Head of caudate nucleus (tissue), 42 donors: ENCODE data around the gene CXCL10.
"Not testable (repeated sequence)": the region's sequence is repeated elsewhere in the genome, so short reads cannot be mapped to it uniquely, and the experiment has no call there.

ENCODE experiments used
- DNase-seq, 42 donors: peaks; one replicate each; pipeline versions ENCODE4 v3.0.0 to v3.0.0-alpha.2; 2020 to 2021; ENCODE audit warnings: mixed read lengths in 7 of 42
- intact Hi-C: fragments of 100-400 bp; cut with DNase I; formaldehyde crosslinking; loops from one replicate; pipeline ENCODE4 v1.15.0; 2022

Gene CXCL10

GRCh38 chr4:76023389-76023788 lies at the start of gene CXCL10:
Gene CXCL10 (minus strand): TSS chr4:76023497. CDS start chr4:76023431, 66 bp downstream.
- intact Hi-C loops: no loop called here
- no peak for DNase-seq

DNA sequence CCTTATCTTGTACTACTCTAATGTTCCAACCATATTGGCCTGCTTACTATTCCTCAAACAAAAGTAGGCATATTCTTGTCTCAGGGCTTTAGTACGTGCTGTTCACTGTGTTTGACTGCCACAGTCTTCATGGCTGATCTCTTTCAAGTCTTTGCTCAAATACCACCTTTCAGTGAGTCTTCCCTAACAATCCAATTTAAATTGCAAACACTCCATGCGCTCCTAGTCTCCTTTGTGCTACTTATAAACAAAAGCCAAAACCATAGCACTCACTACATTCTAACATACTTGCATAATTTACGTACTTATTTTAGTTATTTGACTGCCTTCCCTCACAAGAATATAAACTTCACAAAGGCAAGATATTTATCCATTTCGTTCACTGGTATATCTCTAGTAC lies 49.5 kb upstream of the CXCL10 start:
- DNase-seq: no peak
- intact Hi-C loops: loop anchor here (5.0 kb wide), 1 partner anchor 75 kb away; no protein-coding TSS in a partner anchor

DNA sequence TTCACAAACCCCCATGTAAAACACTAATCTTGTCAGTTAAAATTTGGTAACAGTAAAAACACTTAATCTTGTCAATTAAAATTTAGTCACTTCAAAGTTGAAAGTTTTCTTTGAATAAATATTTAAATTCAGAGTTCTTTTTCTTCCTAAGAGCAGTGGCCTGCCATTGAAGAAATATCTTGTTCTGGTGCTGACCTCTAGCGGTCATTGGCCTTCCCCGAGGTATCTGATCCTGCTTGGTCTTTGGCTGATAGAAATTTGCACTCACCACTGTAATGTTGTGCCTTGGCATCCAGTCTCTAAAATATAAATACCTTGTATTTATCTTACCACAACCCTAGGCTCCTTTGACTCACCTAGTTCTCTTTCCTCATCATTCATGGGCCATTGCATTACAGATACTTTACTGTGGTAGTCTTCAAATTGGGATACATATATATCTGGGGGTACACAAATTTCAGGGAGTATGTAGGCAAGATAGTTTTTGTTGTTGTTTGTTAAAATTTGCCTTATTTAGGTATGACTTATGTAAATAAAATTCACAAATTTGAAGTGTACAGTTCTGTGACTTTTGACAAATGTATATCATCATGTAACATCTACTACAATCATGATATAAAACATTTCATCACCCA lies 44.5 kb upstream of the CXCL10 start:
- intact Hi-C loops: no loop called here
- DNase-seq: peak; percentile 38 to 90 (median 77)

DNA sequence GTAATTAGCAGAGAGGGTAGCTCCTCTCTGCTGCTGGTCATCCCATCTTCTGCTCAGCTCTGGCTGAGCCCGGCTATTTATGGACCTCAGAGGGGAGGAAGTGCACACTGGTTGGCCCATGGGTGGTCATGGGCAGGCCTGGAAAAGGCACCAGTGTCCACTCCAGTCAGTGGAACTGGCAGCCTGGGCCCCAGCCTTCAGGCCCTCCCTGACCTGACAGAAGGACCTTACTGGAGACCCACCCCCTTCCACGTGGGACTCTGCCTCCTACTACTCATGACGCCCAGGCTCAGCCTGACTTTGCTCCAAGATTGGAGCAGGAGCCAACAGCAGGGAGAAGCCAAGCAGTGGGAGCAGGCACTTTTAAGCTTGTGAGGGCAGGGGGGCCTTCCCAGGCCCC lies 43.2 kb upstream of the CXCL10 start:
- intact Hi-C loops: no loop called here

GRCh38 chr4:76061982-76062381 lies 38.7 kb upstream of the CXCL10 start:
- DNase-seq: no peak
- intact Hi-C loops: no loop called here

More for the DNA sequence above, 43.2 kb upstream of the CXCL10 start:
- no peak for DNase-seq

DNA sequence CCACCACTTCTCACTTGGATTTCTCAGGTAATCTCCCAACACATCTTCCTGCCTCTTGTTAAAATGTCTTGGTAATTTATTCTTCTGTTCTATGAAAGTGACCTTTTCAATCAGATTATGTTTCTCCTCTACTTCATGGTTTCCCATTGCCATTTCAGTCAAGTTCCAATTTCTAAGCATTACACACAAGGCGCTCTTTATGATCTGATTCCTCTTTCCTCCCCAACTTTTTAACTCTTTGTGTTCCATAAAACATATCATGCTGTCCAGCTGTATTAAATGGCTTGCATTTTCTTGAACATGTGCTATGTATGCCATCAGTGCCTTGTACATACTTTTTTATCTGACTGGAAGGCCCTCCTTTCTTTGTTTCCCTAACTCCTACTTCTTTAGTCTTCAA lies 38.1 kb upstream of the CXCL10 start:
- intact Hi-C loops: no loop called here
- DNase-seq: no peak

DNA sequence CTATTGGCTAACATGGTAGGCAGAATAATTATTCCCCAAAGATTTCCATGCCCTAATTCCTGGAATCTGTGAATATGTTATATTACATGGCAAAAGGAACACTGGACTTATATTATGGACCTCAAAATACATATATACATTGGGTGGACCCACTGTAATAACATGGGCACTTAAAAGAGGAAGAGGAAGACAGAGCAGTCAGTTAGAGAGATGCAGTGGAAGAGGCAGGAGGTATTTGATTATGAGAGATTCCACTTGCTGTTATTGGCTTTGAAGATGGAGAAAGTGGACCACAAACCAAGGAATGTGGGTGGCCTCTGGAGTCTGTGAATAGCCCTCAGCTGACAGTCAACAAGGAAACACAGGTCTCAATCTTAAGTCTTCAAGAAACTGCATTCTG lies 37.2 kb upstream of the CXCL10 start:
- intact Hi-C loops: no loop called here
- DNase-seq: no peak

DNA sequence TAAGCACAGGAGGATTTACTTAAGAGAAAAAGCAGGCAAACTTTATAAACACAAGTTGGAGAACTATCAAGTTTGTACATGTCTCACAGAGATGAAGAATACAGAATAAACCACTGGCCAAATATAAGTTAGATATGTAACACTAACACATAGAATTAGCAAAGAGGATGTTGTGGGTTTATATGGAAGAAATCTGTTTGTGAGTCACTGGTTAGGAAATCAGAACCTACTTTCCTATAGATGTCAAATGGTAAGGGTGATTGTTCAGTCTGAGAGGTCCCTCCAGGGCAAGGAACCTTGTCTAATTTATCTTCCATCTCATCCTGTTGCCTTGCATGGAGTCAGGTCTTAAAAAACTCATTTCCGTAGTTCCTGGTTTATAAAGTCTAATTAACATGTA lies 36.5 kb upstream of the CXCL10 start:
- intact Hi-C loops: no loop called here
- DNase-seq: no peak

DNA sequence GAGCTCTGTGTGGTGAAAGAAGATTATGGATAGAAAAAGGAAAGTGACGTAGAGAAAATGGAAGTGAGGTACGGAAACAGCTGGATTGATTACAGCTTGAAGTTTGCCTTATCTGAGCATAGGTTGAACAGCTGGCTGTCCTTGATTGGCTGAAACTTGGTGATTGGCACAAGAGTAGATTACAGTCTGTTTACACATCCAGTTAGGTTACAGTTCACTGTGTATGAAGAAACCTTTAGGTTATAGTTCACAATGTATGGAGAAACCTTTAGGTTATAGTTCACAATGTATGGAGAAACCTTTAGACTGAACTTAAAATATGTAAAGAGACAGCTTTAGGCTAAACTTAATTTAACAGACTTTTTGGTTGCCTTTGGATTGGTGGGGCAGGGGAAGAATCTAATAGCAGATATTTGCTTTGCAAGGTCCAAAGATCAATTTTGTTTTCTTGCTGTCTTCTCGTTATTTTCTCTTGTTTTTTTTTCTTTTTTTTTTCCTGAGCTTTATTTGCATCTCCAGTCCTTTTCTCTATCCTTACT lies 35.7 kb upstream of the CXCL10 start:
- no peak for DNase-seq
- intact Hi-C loops: no loop called here

DNA sequence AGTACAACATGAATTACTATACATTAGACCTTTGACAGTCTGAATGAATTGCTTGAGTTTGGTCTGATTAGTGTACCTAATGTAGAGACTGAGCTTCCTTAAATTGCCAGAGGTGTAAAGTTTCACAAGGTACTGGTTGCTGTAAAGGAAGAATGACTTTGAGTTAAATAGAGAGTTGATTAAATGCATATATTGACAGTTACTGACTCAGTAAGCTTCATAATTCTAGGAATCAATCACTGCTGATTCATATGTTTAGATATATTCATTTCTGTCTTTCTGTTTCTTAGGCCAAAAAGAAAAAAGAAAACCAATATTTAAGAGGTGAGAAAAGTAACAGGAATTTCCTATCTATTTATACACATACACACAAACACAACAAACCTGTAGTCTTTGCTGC lies 35.0 kb upstream of the CXCL10 start:
- intact Hi-C loops: no loop called here
- no peak for DNase-seq

GRCh38 chr4:76055421-76055820 lies 32.1 kb upstream of the CXCL10 start:
- intact Hi-C loops: no loop called here

GRCh38 chr4:76055016-76055415 lies 31.7 kb upstream of the CXCL10 start:
- DNase-seq: no peak
- intact Hi-C loops: no loop called here

More at GRCh38 chr4:76055421-76055820, 32.1 kb upstream of the CXCL10 start:
- no peak for DNase-seq

- intact Hi-C loops: no loop called here
- no peak for DNase-seq
Measured at GRCh38 chr4:76053730-76054129, 30.4 kb upstream of the CXCL10 start.

DNA sequence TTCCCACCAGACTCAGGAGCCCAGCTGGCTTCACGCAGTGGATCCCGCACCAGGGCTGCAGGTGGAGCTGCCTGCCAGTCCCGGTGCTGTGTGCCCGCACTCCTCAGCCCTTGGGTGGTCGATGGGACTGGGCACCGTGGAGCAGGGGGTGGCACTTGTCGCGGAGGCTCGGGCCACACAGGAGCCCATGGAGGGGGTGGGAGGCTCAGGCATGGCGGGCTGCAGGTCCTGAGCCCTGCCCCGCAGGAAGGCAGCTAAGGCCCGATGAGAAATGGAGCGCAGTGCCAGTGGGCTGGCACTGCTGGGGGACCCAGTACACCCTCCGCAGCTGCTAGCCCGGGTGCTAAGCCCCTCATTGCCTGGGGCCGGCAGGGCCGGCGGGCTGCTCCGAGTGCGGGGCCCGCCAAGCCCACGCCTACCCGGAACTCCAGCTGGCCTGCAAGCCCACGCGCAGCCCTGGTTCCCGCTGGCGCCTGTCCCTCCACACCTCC lies 27.3 kb upstream of the CXCL10 start:
- intact Hi-C loops, DNase-seq: not testable (repeated sequence)

DNA sequence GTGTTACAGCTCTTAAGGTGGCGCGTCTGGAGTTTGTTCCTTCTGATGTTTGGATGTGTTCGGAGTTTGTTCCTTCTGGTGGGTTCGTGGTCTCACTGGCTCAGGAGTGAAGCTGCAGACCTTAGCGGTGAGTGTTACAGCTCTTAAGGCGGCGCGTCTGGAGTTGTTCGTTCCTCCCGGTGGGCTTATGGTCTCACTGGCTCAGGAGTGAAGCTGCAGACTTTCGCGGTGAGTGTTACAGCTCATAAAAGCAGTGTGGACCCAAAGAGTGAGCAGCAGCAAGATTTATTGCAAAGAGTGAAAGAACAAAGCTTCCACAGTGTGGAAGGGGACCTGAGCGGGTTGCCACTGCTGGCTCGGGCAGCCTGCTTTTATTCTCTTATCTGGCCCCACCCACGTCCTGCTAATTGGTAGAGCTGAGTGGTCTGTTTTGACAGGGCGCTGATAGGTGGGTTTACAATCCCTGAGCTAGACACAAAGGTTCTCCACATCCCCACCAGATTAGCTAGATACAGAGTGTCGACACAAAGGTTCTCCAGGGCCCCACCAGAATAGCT lies 26.6 kb upstream of the CXCL10 start:
- DNase-seq, intact Hi-C loops: not testable (repeated sequence)

GRCh38 chr4:76044686-76045085 lies 21.4 kb upstream of the CXCL10 start:
- intact Hi-C loops, DNase-seq: not testable (repeated sequence)

DNA sequence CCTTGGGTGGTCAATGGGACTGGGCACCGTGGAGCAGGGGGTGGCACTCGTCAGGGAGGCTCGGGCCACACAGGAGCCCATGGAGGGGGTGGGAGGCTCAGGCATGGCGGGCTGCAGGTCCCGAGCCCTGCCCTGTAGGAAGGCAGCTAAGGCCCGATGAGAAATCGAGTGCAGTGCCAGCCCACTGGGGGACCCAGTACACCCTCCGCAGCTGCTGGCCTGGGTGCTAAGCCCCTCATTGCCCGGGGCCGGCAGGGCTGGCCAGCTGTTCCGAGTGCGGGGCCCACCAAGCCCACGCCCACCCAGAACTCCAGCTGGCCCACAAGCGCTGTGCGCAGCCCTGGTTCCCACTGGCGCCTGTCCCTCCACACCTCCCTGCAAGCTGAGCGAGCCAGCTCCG lies 20.0 kb upstream of the CXCL10 start:
- intact Hi-C loops, DNase-seq: not testable (repeated sequence)

- intact Hi-C loops: not testable (repeated sequence)
Measured at GRCh38 chr4:76042241-76042998, 19.1 kb upstream of the CXCL10 start.

GRCh38 chr4:76036855-76037254 lies 13.6 kb upstream of the CXCL10 start:
- intact Hi-C loops: no loop called here
- DNase-seq: no peak

More at GRCh38 chr4:76042241-76042998, 19.1 kb upstream of the CXCL10 start:
- DNase-seq: not testable (repeated sequence)

- DNase-seq: no peak
- intact Hi-C loops: no loop called here
Measured at GRCh38 chr4:76035799-76036380, 12.6 kb upstream of the CXCL10 start, which contains the start of gene CXCL11. Gene CXCL11 (minus strand): TSS chr4:76036070. CDS start chr4:76035987, 83 bp downstream.
